ENCODE results near the gene SPECC1.

The SPECC1 gene

DNA sequence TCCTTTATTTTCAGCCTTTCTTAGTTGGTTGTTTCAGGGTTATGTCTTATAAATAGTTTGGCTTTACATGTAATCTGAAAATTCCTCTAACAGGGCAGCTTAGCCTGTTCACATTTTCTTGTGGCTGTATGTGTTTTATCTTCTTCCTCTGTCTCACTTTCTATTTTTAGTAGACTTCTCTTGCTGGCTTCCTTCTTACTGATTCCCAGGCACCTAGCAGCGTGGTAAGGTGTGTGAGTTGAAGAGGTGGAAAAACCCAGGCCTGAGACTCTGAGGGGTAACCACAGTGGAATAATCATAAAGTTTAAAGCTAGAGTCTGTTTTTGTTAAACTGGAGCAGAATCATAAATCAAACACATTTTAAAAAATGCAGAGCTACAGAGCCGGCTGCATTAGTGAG is 267.3 kb downstream of the SPECC1 start:
- TF ChIP-seq, protein P1, sequence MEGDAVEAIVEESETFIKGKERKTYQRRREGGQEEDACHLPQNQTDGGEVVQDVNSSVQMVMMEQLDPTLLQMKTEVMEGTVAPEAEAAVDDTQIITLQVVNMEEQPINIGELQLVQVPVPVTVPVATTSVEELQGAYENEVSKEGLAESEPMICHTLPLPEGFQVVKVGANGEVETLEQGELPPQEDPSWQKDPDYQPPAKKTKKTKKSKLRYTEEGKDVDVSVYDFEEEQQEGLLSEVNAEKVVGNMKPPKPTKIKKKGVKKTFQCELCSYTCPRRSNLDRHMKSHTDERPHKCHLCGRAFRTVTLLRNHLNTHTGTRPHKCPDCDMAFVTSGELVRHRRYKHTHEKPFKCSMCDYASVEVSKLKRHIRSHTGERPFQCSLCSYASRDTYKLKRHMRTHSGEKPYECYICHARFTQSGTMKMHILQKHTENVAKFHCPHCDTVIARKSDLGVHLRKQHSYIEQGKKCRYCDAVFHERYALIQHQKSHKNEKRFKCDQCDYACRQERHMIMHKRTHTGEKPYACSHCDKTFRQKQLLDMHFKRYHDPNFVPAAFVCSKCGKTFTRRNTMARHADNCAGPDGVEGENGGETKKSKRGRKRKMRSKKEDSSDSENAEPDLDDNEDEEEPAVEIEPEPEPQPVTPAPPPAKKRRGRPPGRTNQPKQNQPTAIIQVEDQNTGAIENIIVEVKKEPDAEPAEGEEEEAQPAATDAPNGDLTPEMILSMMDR (IDR thresholded peaks at IDR 0.05; ENCODE audit: extremely low read depth, missing control alignments) = no peak

DNA sequence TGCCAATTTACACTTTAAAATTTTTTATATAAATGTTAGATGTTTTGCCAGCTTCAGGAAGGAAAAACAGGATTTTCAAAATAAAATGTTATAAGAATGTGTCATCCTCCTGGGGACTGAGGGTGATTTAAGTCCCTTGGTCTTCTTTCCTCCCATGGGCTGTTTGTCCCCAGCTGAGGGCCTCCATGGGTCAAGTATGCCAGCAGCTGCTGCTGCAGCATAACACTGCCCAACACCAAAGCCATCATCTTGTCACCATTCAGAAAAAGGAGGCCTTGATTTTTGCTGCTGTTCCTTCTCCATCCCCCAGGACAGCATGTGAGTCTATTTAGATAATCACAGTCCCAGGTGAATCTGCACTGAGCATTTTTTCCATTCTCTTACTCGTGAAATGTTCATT is 269.6 kb downstream of the SPECC1 start:
- TF ChIP-seq, protein P1 (IDR thresholded peaks at IDR 0.05; ENCODE audit: extremely low read depth, missing control alignments) = no peak
- no peak for DNase-seq (ENCODE audit: low spot score)

More for the DNA sequence above, 267.3 kb downstream of the SPECC1 start:
- DNase-seq (ENCODE audit: low spot score) = no peak

DNA sequence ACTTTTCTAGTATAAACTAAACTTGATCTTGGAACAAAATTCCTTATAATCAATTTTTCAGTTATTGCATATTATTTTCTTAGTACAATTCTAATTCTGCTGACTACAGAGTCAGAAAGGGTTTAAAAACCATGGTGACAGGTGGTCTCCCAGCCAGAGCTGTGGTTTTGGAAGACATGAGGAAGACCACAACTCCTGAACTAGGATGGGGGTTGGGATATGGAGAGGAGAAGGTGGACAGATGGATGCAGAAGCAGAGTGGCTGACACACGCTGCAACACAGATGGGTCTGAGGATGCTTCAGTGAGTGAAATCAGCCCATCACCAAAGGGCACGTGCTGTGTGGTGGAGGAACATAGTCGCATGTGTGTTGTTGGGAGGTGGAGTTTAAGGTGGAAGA is 270.5 kb downstream of the SPECC1 start:
- TF ChIP-seq, protein P1 (IDR thresholded peaks at IDR 0.05; ENCODE audit: extremely low read depth, missing control alignments) = no peak
- DNase-seq (ENCODE audit: low spot score) = no peak

DNA sequence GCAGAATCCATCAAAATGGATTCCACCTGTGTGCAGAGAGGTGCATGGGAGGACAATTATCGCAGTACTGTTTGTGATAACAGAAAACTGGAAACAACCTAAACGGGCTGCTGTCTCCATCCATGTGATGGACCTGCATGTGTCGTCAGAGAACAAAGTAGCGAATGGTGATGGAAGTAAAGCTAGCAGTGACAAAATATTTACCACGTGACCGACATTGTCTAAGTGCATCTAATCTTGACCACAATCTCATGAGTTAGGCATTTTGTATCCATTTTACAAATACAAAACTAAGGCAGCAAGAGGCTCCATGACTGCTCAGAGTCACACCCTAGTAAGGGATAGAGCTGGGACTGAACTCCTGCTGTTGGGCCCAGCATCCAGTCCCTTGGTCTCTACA is 270.9 kb downstream of the SPECC1 start:
- DNase-seq (ENCODE audit: low spot score) = no peak
- TF ChIP-seq, protein P1 (IDR thresholded peaks at IDR 0.05; ENCODE audit: extremely low read depth, missing control alignments) = no peak

DNA sequence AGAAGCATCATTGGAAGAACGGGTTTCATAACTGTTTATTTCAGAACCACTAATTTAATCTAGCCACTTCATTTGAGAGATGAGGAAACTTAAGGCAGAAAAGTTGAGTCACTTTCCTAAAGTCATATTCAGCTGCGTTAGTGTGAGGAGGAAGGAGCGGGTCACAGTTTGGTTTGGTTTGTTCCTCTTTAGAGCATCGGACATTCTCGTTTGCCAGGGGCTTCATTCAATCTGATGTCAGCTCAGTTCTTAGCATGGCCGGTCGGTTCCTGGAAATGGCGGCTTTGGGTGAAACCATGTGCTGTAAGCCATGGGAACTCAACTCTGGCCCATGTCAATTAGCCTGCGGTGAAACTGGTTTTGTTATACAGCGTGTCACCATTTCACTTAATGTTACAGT is 271.7 kb downstream of the SPECC1 start:
- TF ChIP-seq, protein P1 (IDR thresholded peaks at IDR 0.05; ENCODE audit: extremely low read depth, missing control alignments) = no peak
- DNase-seq (ENCODE audit: low spot score) = no peak

DNA sequence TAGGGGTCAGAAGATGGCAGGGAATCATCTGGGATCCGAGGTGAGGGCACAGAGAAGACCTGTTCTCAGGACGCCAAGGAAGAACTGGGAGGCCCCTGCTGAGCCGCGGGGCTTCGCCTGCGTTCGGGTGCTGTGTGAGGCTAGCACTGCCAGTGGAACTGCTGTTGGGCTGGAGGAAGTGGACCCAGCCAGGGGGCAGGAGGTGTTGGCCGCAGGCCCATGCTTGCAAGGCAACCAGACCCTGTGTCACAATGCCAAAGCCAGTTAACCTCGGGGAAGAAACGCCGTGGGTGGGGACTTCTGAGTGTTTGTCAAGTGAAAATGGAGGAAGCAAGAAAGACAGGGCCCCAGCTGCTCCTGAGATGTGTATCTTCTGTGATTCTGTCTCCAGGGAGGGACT is 272.7 kb downstream of the SPECC1 start:
- DNase-seq (ENCODE audit: low spot score) = no peak
- TF ChIP-seq, protein P1 (IDR thresholded peaks at IDR 0.05; ENCODE audit: extremely low read depth, missing control alignments) = no peak

DNA sequence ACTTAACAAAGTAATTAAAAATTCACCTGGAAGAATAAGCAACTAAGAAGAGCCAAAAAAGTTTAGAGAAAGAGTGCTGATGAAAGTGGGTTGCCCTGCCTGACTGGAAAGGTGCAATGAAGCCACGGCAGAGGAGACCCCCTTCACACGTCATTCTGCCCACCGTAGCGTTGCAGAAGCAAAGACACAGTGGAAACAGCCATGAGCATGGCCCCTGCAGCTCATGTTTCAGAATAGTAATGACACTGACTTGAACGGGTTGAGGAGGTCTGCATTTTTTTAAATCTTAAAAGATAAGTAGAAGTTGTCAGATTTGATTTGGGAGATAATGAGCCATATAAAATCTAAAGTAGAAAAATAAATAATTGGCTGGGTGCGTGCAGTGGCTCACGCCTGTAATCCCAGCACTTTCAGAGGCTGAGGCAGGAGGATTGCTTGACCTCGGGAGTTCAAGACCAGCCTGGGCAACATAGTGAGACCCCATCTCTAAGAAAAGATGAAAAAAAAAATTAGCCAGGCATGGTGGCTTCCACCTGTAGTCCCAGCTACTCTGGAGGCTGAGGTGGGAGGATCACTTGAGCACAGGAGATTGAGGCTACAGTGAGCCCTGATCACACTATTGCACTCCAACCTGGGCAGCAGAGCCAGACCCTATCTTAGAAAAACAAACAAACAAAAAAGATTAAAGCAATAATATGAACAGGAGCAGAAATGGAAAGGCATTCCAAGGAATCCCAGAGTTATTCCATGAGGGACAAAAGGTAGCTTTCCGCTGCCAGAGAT is 273.6 kb downstream of the SPECC1 start:
- TF ChIP-seq, protein P1 (IDR thresholded peaks at IDR 0.05; ENCODE audit: extremely low read depth, missing control alignments) = no peak
- no peak for DNase-seq (ENCODE audit: low spot score)

Measured in GM20000 (cell line).